Endothelial cell of umbilical vein (primary cell): Measurements from ENCODE around the gene QPCTL. TPM values are rescaled to one million over a fixed set of nuclear protein-coding genes. Genes with fewer than 3 reads are reported as not detected.

Source experiments
- BruUV-seq: library from RNA; stranded (reverse); fragments of 400-500 nt; replicated peaks from 2 replicates; lab custom pipeline; 2021; lab: Mats Ljungman, UMichigan
- CTCF ChIA-PET: fragments of 300-600, 350-600 bp; sonication (Branson Sonifier 250); formaldehyde crosslinking; loops from one replicate; lab custom pipeline; 2021; ENCODE audit warnings: antibody characterized with exemption, inconsistent platforms; lab: Charles Lee
- POLR2A ChIA-PET: fragments of 300-600, 350-600 bp; sonication (Branson Sonifier 250); formaldehyde crosslinking; loops from one replicate; lab custom pipeline; 2021; ENCODE audit warnings: antibody characterized with exemption, inconsistent platforms; lab: Charles Lee
- DNase-seq: peaks from one replicate; pipeline ENCODE4 v3.0.0-alpha.2; 2011; ENCODE audit warnings: low read depth, low spot score
- FAIRE-seq: peaks from 2 replicates; lab custom pipeline; 2011; peaks lifted over from hg19 to GRCh38; lab: Jason Lieb, UNC
- H2AFZ ChIP-seq: 2 replicates; pipeline ENCODE4 v1.6.0; 2012; ENCODE audit warnings: low read depth, low read length, control low read depth, inconsistent platforms
- H3K27ac ChIP-seq: 2 replicates; pipeline ENCODE4 v1.5.1; 2011; ENCODE audit warnings: low read depth, mild to moderate bottlenecking, control low read depth, low read length, moderate library complexity; ENCODE audit not compliant: insufficient read depth
- H3K27me3 ChIP-seq, 2 experiments: 2 replicates each; pipeline versions ENCODE4 v1.6.0 to v1.6.1; 2011; ENCODE audit warnings: low read length in 2 of 2, mixed read lengths in 1 of 2; ENCODE audit not compliant: control insufficient read depth in 2 of 2, insufficient read depth in 2 of 2
- H3K36me3 ChIP-seq, 2 experiments: 2 replicates in 1 of 2; 3 replicates in 1 of 2; pipeline ENCODE4 v1.5.1; 2011; ENCODE audit warnings: low read length in 2 of 2, mild to moderate bottlenecking in 1 of 2, moderate library complexity in 1 of 2; ENCODE audit not compliant: control insufficient read depth in 2 of 2, insufficient read depth in 2 of 2; ENCODE audit errors: extremely low read depth in 1 of 2
- H3K4me1 ChIP-seq: 3 replicates; pipeline ENCODE4 v1.5.1; 2011; ENCODE audit warnings: mild to moderate bottlenecking, low read length; ENCODE audit not compliant: control insufficient read depth, insufficient read depth; ENCODE audit errors: extremely low read depth
- H3K4me2 ChIP-seq: 2 replicates; pipeline ENCODE4 v1.6.1; 2011; ENCODE audit warnings: low read length, control low read depth, mixed read lengths; ENCODE audit not compliant: insufficient read depth
- H3K4me3 ChIP-seq, 3 experiments: fragments of 200-600 bp in 1 of 3; sonication (generic), shearing (Covaris generic) in 1 of 3; replicated peaks in 1 of 3; 2 replicates each; pipeline ENCODE4 v1.5.1; 2011 to 2016; ENCODE audit warnings: control low read depth in 3 of 3, low read length in 3 of 3, mild to moderate bottlenecking in 2 of 3, inconsistent platforms in 1 of 3, low read depth in 1 of 3, moderate library complexity in 1 of 3; ENCODE audit not compliant: insufficient read depth in 1 of 3
- H3K79me2 ChIP-seq: 2 replicates; pipeline ENCODE4 v1.6.0; 2012; ENCODE audit warnings: low read length, inconsistent platforms; ENCODE audit not compliant: control insufficient read depth, insufficient read depth
- H3K9ac ChIP-seq: replicated peaks from 2 replicates; pipeline ENCODE3; 2011; ENCODE audit warnings: low read length, control low read depth; ENCODE audit not compliant: insufficient read depth; ENCODE audit errors: extremely low read depth
- H3K9me1 ChIP-seq: replicated peaks from 3 replicates; pipeline ENCODE4 v1.6.0; 2011; ENCODE audit warnings: mild to moderate bottlenecking, low read length; ENCODE audit not compliant: control insufficient read depth, insufficient read depth; ENCODE audit errors: extremely low read depth
- H3K9me3 ChIP-seq: replicated peaks from 2 replicates; pipeline ENCODE4 v1.5.1; 2012; ENCODE audit warnings: low read length, inconsistent platforms; ENCODE audit not compliant: control insufficient read depth, insufficient read depth
- H4K20me1 ChIP-seq: replicated peaks from 2 replicates; pipeline ENCODE3; 2011; ENCODE audit warnings: mild to moderate bottlenecking, low read length; ENCODE audit not compliant: control insufficient read depth, insufficient read depth; ENCODE audit errors: extremely low read depth
- CTCF ChIP-seq, 2 donors: IDR thresholded peaks; 1 replicate in 1 of 2; 2 replicates in 1 of 2; pipeline ENCODE4 v1.5.1; 2011; ENCODE audit warnings: low read length in 2 of 2, mild to moderate bottlenecking in 2 of 2, moderate library complexity in 2 of 2, control low read depth in 1 of 2, inconsistent platforms in 1 of 2, low read depth in 1 of 2; ENCODE audit not compliant: insufficient read depth in 1 of 2; ENCODE audit errors: extremely low read depth in 1 of 2
- EZH2 ChIP-seq: IDR thresholded peaks from 2 replicates; pipeline ENCODE4 v1.6.1; 2012; ENCODE audit warnings: borderline replicate concordance, low read depth, mild to moderate bottlenecking, moderate library complexity, low read length, inconsistent platforms; ENCODE audit not compliant: severe bottlenecking
- FOS ChIP-seq: IDR thresholded peaks from 2 replicates; pipeline ENCODE4 v1.6.1; 2011; ENCODE audit warnings: mild to moderate bottlenecking, low read length, moderate library complexity, borderline replicate concordance; ENCODE audit not compliant: insufficient read depth
- GATA2 ChIP-seq: IDR thresholded peaks from 2 replicates; pipeline ENCODE4 v1.7.0; 2011; ENCODE audit warnings: low read depth, mild to moderate bottlenecking, moderate library complexity, mixed read lengths, low read length; ENCODE audit not compliant: insufficient read length, insufficient read depth
- JUN ChIP-seq: IDR thresholded peaks from 2 replicates; pipeline ENCODE4 v1.6.1; 2011; ENCODE audit warnings: borderline replicate concordance, low read depth; ENCODE audit not compliant: insufficient read length, insufficient read depth
- MYC ChIP-seq: IDR thresholded peaks from one replicate; pipeline ENCODE4 v1.6.1; 2011; ENCODE audit warnings: mild to moderate bottlenecking, low read depth, low read length
- POLR2A ChIP-seq: IDR thresholded peaks from 2 replicates; pipeline ENCODE4 v1.6.1; 2012; ENCODE audit warnings: low read depth, mild to moderate bottlenecking, control low read depth, low read length
- POLR2AphosphoS5 ChIP-seq: IDR thresholded peaks from 2 replicates; pipeline ENCODE4 v1.6.1; 2012; ENCODE audit warnings: low read depth, mild to moderate bottlenecking, control low read depth, low read length, moderate library complexity; ENCODE audit not compliant: insufficient read depth
- dilution Hi-C: fragments of 300-500 bp; cut with MboI; formaldehyde crosslinking; loops from one replicate; pipeline ENCODE4 v1.15.0; 2019; ENCODE audit warnings: low sequenced_read_pairs; ENCODE audit not compliant: extremely low pct_ligation_motif_present
- intact Hi-C: fragments of 100-400 bp; cut with micrococcal nuclease; formaldehyde crosslinking; loops from one replicate; pipeline ENCODE4 v1.10.0; 2022
- polyA plus RNA-seq, 4 experiments: library from polyadenylated mRNA; depleted of rRNA in 3 of 4; stranded (reverse) in 3 of 4; unstranded in 1 of 4; fragments of >200 nt; gene quantifications; 2 replicates each; pipeline versions ENCODE4 v1.2.1 to v1.2.3, GENCODE V29; 2011 to 2012; ENCODE audit warnings: missing spikeins in 1 of 4
- total RNA-seq: library from RNA; stranded (reverse); gene quantifications from 2 replicates; pipeline ENCODE4 v1.2.3, GENCODE V29; 2021
- TF ChIP-seq, protein P1 (sequence below): IDR thresholded peaks from 2 replicates; pipeline ENCODE4 v1.6.1; 2011; ENCODE audit not compliant: insufficient read depth, insufficient read length

QPCTL gene
- total and polyA plus RNA-seq, 2 donors (not counting 3 experiments of a cell fraction or from before 2014, with no cell fraction given): 17.6 to 22.5 TPM

DNA sequence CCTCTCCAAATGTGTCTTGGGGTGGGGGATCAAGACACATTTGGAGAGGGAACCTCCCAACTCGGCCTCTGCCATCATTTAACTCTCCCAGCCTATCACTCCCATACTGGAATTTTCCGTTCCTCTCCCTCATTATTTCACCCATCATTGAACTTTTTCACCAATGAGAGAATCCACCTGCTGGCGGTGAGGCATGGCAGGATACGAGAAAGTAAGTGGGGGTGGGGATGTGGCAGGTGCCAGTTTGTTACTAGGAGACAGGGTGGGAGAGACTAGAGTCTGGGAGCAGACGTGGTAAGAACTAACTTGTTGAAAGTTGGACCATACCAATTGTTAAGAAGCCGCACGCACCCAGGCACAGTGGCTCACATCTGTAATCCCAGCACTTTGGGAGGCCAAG, 17.5 kb upstream of the QPCTL start:
- intact Hi-C loops: no loop called here
- no peaks in the 10 kb centered on the region for H3K9me3 ChIP-seq
- H3K9me1 ChIP-seq: no peaks in the 10 kb centered on the region
- CTCF ChIA-PET: interaction anchor here (0.7 to 1.4 kb wide), 2 partner anchors 18 to 196 kb away, joined by 3 to 6 read pairs; partner anchors contain the start of gene QPCTL
- peaks cover 7% of the 10 kb centered on the region for H3K4me1 ChIP-seq
- H3K9ac ChIP-seq: no peak overlapping the region
- no peak overlapping the region for H3K4me2 ChIP-seq
- FAIRE-seq (no peak), DNase-seq (no peak)
- H3K79me2 ChIP-seq: no peaks in the 10 kb centered on the region
- dilution Hi-C loops: no loop called here
- POLR2A ChIA-PET: no interaction called here
- H3K27me3 ChIP-seq: peaks cover 6 to 8% of the 10 kb centered on the region in 2 experiments
- H3K4me3 ChIP-seq: no peak overlapping the region
- no peak overlapping the region for H2AFZ ChIP-seq
- no peaks in the 10 kb centered on the region for H4K20me1 ChIP-seq
- no peaks in the 10 kb centered on the region for H3K36me3 ChIP-seq
- TF ChIP-seq CTCF (IDR thresholded peaks at IDR 0.05; ENCODE audit: extremely low read depth in 1 of 2, insufficient read depth in 1 of 2, low read depth in 1 of 2, low read length in 2 of 2) (no peak), JUN (no peak), FOS (no peak), POLR2A (no peak), MYC (no peak), POLR2AphosphoS5 (no peak), GATA2 (no peak), EZH2 (no peak)
- TF ChIP-seq, protein P1, sequence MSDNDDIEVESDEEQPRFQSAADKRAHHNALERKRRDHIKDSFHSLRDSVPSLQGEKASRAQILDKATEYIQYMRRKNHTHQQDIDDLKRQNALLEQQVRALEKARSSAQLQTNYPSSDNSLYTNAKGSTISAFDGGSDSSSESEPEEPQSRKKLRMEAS: no peak
- no peak overlapping the region for H3K27ac ChIP-seq
- BruUV-seq: no TSS peak
